Measurements from ENCODE around the gene GNAO1.

GRCh38 chr16:56221995-56222394 lies 30.7 kb downstream of the GNAO1 start:
- TF ChIP-seq CTCF (IDR thresholded peaks at IDR 0.05; ENCODE audit: insufficient read depth, low read length) (no peak), POLR2AphosphoS5 (IDR thresholded peaks at IDR 0.05; ENCODE audit: low read depth) (no peak)
